ENCODE measurements around the gene NAA38.
A peak's percentile ranks its signal among the peaks of the same experiment; 100 is the strongest.

NAA38 gene

DNA sequence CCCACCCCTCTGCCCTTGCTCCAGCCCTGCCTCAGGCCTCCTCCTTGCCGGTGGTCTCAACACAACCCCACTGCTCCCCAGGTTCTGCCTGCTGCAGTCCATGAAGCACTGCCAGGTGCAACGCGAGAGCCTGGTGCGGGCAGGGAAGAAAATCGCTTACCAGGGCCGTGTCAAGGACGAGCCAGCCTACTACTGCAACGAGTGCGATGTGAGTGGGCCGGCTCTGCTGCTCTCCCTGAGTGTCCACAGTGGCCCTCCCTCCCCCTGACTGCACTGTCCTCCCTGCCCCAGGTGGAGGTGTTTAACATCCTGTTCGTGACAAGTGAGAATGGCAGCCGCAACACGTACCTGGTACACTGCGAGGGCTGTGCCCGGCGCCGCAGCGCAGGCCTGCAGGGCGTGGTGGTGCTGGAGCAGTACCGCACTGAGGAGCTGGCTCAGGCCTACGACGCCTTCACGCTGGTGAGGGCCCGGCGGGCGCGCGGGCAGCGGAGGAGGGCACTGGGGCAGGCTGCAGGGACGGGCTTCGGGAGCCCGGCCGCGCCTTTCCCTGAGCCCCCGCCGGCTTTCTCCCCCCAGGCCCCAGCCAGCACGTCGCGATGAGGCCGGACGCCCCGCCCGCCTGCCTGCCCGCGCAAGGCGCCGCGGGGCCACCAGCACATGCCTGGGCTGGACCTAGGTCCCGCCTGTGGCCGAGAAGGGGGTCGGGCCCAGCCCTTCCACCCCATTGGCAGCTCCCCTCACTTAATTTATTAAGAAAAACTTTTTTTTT, 4.3 kb downstream of the NAA38 start:
- no peak for DNase-seq (ENCODE audit: low spot score)

GRCh38 chr17:7852262-7852670, 5.1 kb downstream of the NAA38 start:
- no peak for DNase-seq (ENCODE audit: low spot score)

DNA sequence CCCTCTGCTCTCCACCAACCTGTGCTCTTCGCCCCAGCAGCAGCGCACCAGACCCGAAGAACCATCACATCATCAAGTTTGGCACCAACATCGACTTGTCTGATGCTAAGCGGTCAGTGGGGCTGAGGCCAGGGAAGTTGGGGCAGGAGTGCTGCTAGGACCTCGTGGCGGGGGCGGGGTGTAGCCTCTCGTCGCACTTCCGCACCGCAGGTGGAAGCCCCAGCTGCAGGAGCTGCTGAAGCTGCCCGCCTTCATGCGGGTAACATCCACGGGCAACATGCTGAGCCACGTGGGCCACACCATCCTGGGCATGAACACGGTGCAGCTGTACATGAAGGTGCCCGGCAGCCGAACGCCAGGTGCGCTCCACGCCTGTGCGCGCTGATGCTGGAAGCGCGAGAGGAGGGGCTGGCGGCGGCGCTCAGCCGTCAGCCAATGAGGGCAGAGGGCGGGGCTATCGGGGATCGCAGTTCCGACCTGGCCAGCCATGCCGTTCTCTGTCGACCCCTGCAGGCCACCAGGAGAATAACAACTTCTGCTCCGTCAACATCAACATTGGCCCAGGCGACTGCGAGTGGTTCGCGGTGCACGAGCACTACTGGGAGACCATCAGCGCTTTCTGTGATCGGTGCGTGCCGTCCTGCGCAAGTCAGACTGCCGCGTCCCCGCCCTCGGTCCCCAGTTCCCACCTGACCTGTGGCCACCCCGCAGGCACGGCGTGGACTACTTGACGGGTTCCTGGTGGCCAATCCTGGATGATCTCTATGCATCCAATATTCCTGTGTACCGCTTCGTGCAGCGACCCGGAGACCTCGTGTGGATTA, 5.7 kb downstream of the NAA38 start:
- DNase-seq (ENCODE audit: low spot score): peak; percentile 95

DNA sequence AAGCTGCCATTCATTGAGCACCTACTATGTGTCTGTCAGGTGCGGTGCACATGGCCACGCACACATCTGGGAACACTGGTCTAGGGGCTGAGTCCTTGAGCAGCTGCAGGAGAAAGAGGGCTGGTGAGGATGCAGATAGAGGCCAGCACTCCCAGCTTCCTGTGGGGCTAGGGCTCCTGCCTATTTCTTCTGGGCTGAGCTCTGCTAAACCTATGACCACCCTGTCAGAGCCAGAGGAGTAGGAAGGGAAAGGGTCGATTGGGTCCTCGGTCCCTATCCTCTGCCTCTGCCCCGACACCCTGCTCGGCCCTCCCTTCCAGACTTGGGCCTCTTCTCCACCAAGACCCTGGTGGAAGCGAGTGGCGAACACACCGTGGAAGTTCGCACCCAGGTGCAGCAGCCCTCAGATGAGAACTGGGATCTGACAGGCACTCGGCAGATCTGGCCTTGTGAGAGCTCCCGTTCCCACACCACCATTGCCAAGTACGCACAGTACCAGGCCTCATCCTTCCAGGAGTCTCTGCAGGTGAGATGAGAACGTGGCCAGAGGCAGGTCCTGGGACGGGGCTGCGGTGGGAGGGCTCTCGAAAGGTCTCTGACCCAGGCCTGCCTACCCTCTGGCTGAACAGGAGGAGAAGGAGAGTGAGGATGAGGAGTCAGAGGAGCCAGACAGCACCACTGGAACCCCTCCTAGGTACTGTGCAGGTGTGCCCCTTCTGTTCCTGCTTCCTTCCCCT, 6.5 kb downstream of the NAA38 start:
- no peak for DNase-seq (ENCODE audit: low spot score)

- DNase-seq (ENCODE audit: low spot score): no peak
These were observed 7.4 kb downstream of the NAA38 start for GRCh38 chr17:7849751-7850504.

DNA sequence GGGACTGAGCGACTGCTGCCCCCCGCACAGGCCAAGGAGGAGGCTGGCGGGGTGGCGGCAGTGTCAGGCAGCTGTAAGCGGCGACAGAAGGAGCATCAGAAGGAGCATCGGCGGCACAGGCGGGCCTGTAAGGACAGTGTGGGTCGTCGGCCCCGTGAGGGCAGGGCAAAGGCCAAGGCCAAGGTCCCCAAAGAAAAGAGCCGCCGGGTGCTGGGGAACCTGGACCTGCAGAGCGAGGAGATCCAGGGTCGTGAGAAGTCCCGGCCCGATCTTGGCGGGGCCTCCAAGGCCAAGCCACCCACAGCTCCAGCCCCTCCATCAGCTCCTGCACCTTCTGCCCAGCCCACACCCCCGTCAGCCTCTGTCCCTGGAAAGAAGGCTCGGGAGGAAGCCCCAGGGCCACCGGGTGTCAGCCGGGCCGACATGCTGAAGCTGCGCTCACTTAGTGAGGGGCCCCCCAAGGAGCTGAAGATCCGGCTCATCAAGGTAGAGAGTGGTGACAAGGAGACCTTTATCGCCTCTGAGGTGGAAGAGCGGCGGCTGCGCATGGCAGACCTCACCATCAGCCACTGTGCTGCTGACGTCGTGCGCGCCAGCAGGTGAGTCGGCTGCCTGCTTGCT, 8.1 kb downstream of the NAA38 start:
- DNase-seq (ENCODE audit: low spot score): no peak

DNA sequence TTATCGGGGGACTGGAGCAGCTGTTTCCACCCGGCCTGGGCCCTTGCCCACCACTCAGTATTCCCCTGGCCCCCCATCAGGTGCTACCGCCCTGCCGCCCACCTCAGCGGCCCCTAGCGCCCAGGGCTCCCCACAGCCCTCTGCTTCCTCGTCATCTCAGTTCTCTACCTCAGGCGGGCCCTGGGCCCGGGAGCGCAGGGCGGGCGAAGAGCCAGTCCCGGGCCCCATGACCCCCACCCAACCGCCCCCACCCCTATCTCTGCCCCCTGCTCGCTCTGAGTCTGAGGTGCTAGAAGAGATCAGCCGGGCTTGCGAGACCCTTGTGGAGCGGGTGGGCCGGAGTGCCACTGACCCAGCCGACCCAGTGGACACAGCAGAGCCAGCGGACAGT, 8.6 kb downstream of the NAA38 start:
- no peak for DNase-seq (ENCODE audit: low spot score)

DNA sequence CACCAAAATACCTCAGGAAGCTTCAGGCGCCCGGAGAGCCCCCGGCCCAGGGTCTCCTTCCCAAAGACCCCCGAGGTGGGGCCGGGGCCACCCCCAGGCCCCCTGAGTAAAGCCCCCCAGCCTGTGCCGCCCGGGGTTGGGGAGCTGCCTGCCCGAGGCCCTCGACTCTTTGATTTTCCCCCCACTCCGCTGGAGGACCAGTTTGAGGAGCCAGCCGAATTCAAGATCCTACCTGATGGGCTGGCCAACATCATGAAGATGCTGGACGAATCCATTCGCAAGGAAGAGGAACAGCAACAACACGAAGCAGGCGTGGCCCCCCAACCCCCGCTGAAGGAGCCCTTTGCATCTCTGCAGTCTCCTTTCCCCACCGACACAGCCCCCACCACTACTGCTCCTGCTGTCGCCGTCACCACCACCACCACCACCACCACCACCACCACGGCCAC, 9.2 kb downstream of the NAA38 start:
- no peak for DNase-seq (ENCODE audit: low spot score)

GRCh38 chr17:7846765-7847661, 10.3 kb downstream of the NAA38 start:
- no peak for DNase-seq (ENCODE audit: low spot score)

DNA sequence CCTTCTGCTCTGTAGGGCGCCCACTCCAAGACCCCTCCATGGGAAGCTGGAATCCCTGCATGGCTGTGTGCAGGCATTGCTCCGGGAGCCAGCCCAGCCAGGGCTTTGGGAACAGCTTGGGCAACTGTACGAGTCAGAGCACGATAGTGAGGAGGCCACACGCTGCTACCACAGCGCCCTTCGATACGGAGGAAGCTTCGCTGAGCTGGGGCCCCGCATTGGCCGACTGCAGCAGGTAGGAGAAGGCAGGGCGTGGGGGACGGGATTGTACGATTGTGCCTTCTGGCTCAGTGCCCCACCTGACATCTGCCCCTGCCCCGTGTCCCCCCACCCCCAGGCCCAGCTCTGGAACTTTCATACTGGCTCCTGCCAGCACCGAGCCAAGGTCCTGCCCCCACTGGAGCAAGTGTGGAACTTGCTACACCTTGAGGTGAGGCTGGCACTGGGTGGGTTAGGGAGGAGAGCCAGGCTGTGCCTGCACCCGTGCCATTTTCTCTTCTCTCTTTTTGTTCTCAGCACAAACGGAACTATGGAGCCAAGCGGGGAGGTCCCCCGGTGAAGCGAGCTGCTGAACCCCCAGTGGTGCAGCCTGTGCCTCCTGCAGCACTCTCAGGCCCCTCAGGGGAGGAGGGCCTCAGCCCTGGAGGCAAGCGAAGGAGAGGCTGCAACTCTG, 11.2 kb downstream of the NAA38 start:
- no peak for DNase-seq (ENCODE audit: low spot score)

- DNase-seq (ENCODE audit: low spot score): no peak
These were observed 11.8 kb downstream of the NAA38 start for GRCh38 chr17:7845359-7846062.

- DNase-seq (ENCODE audit: low spot score): peak; percentile 84
These were observed 12.8 kb downstream of the NAA38 start for GRCh38 chr17:7844292-7845154.

DNA sequence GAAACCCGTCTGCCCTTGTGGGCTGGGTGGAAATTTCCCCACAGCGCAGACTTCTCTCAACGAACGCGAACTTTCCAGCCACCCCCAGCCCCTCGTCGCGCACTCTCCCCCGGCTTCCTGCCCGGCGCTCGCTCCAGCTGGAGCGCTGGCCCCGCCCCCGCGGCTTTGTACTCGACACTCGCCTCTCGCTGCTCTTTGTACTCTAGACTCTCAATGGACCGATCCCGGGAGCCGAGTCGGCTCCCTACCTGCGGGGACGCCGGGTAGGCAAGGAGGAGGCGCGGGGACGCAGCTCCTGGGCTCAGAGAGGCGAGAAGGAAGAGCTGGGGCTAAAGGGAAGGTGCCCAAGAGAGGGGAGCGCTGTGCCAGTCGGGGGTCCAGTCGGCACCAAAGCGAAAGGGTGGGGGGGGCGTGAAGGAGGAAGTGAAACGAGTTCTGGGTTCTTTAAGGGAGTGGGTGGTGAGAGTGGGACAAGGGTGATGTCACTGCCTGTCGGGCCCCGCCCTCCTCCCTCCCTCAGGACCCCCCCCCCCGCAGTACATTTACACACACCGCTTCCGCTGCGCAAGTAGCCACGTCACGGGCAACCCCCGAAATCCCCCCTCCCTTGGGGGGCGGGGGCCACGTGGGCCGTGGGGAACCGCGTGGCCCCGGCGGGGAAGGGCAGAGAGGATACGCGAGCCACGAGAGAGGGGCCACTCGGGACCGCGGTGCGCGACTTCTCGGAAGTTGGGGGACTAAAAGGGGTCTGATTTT, 13.6 kb downstream of the NAA38 start:
- peak; percentile 91 for DNase-seq (ENCODE audit: low spot score)

DNA sequence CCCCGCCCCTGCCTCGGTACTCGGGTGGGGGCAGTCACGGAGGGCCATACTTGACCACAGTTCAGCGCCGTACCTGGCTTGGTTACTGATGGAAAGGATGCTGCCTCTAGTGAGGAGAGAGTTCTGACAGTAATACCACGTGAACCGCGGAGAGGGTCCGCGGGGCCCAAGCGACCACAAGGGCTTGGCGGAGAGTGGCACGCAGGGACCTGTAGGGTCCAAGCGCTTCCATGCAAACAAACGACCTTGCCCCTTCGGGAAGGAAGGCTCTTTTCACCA, 14.2 kb downstream of the NAA38 start:
- DNase-seq (ENCODE audit: low spot score): no peak

GRCh38 chr17:7842380-7843256, 14.7 kb downstream of the NAA38 start:
- peak; percentile 91 for DNase-seq (ENCODE audit: low spot score)

- peak; percentile 79 for DNase-seq (ENCODE audit: low spot score)
These were observed 15.4 kb downstream of the NAA38 start for GRCh38 chr17:7841915-7842379.

Measured in CD4-positive, alpha-beta T cell treated with Interleukin-6 at 100 ng/mL for 8 hours (primary cell).